Loucy (cell line): ENCODE data around the gene OGFR.

Source experiments
- EZH2phosphoT487 ChIP-seq: fragments of 200-600 bp; IDR thresholded peaks from 2 replicates; pipeline ENCODE4 v1.6.1; 2018; ENCODE audit warnings: antibody characterized with exemption, mild to moderate bottlenecking, moderate library complexity, borderline replicate concordance
- TF ChIP-seq, protein P1 (sequence below): fragments of 200-600 bp; sonication (generic); conservative IDR thresholded peaks from 2 replicates; pipeline ENCODE4 v1.5.1; 2014; ENCODE audit warnings: mild to moderate bottlenecking, antibody characterized with exemption, low read length

DNA sequence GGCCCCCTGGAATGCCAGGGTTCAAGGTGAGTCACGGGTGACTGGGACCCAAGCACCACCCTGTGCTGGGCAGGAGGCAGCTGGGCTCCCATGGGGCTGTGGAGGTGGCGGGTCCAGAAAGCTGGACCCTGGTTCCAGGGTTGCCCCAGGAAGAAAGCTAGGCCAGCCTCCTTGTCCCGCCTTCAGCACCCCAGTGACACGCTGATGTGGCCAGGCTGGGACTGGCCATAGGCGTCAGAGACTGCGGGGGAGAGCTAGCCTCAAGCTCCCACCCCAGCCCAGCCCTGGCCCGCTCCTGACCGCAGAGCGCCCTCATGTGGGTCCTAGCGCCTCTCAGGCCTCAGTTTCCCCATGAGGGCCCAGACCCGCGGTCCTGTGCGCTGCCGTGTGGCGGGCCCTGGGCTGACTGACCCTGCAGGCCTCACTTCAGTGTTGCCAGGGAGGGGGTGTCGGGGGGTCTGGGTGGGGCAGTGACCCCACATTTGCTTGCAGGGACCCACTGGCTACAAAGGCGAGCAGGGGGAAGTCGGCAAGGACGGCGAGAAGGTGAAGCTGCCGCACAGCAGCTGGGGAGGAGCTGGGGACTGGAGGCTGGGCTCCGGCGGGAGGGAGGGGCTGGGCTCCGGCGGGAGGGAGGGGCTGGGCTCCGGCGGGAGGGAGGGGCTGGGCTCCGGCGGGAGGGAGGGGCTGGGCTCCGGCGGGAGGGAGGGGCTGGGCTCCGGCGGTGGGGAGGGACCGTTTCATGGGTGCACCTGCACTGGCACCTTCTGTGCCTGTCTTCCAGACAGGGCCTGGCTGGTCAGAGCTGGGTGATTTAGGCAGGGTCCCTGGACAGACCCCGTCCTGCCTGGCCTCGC is 20.1 kb downstream of the OGFR start:
- TF ChIP-seq, protein P1, sequence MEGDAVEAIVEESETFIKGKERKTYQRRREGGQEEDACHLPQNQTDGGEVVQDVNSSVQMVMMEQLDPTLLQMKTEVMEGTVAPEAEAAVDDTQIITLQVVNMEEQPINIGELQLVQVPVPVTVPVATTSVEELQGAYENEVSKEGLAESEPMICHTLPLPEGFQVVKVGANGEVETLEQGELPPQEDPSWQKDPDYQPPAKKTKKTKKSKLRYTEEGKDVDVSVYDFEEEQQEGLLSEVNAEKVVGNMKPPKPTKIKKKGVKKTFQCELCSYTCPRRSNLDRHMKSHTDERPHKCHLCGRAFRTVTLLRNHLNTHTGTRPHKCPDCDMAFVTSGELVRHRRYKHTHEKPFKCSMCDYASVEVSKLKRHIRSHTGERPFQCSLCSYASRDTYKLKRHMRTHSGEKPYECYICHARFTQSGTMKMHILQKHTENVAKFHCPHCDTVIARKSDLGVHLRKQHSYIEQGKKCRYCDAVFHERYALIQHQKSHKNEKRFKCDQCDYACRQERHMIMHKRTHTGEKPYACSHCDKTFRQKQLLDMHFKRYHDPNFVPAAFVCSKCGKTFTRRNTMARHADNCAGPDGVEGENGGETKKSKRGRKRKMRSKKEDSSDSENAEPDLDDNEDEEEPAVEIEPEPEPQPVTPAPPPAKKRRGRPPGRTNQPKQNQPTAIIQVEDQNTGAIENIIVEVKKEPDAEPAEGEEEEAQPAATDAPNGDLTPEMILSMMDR, result no peak
- TF ChIP-seq EZH2phosphoT487, result no peak
